ENCODE results near the gene DLG2. TPM values are rescaled to one million over a fixed set of nuclear protein-coding genes. Genes with fewer than 3 reads are reported as not detected.

DLG2 gene
- total and polyA plus RNA-seq, 9 of the 15 experiments (the other 6 are each of a cell fraction or from before 2014, with no cell fraction given) = 0.52 to 1.6 (median 0.95) TPM

- TF ChIP-seq USF2 (CRISPR knock-in tag; IDR thresholded peaks at IDR 0.05) = no peak
- TF ChIP-seq KLF6 (CRISPR knock-in tag; IDR thresholded peaks at IDR 0.05; ENCODE audit: borderline replicate concordance) = no peak
- TF ChIP-seq TGIF2 (CRISPR knock-in tag; IDR thresholded peaks at IDR 0.05) = no peak
- no peak for TF ChIP-seq CREB3L1 (IDR thresholded peaks at IDR 0.05; ENCODE audit: borderline replicate concordance, low read depth)
Observed at GRCh38 chr11:83558281-83558680, 2068.9 kb downstream of the DLG2 start (continued).

GRCh38 chr11:83557653-83558052 is 2069.5 kb downstream of the DLG2 start:
- no peaks in the 10 kb centered on the region for H4K20me1 ChIP-seq (replicated peaks; ENCODE audit: control insufficient read depth, insufficient read depth, low read length)
- ChIA-PET POLR2A (no interaction called here), CTCF (ENCODE audit: low intra/inter-chr PET ratio) (no interaction called here)
- H3K4me3 ChIP-seq = no peak overlapping the region
- H3K27me3 ChIP-seq (ENCODE audit: control insufficient read depth in 2 of 2, insufficient read depth in 2 of 2, low read length in 2 of 2) = no peaks in the 10 kb centered on the region
- intact Hi-C loops (cut with micrococcal nuclease) (no loop called here), in situ Hi-C loops (cut with MboI) (no loop called here)
- DNase-seq (ENCODE audit: extremely low read depth in 1 of 4, low spot score in 3 of 4) (no peak), FAIRE-seq (no peak), ATAC-seq (no peak)
- no peaks in the 10 kb centered on the region for H3K9me1 ChIP-seq (ENCODE audit: control insufficient read depth, insufficient read depth, low read length)
- H3K9ac ChIP-seq (ENCODE audit: insufficient read depth in 1 of 2, low read depth in 2 of 2, low read length in 2 of 2) = no peak overlapping the region
- no peak overlapping the region for H3K27ac ChIP-seq (ENCODE audit: extremely low read depth, low read depth, low read length)
- no peaks in the 10 kb centered on the region for H3K9me3 ChIP-seq (replicated peaks; ENCODE audit: control insufficient read depth, insufficient read depth, low read depth, low read length)
- no peaks in the 10 kb centered on the region for H3K36me3 ChIP-seq (ENCODE audit: control insufficient read depth, insufficient read depth, low read length)
- no peak overlapping the region for H2AFZ ChIP-seq (ENCODE audit: low read depth, low read length)
- no peak for TF ChIP-seq ELF2 (CRISPR knock-in tag; IDR thresholded peaks at IDR 0.05)
- no peak for TF ChIP-seq CBFA2T2 (conservative IDR thresholded peaks at IDR 0.05)
- TF ChIP-seq ZNF668 (CRISPR knock-in tag; IDR thresholded peaks at IDR 0.05) = no peak
- no peak for TF ChIP-seq ZNF121 (CRISPR knock-in tag; conservative IDR thresholded peaks at IDR 0.05)
- TF ChIP-seq CREBBP (IDR thresholded peaks at IDR 0.05; ENCODE audit: low read depth, low read length) = no peak
- TF ChIP-seq ZNF3 (CRISPR knock-in tag; IDR thresholded peaks at IDR 0.05) = no peak
- no peak for TF ChIP-seq HLTF (IDR thresholded peaks at IDR 0.05)
- no peaks in the 10 kb centered on the region for H3K79me2 ChIP-seq (ENCODE audit: control insufficient read depth, insufficient read depth, low read length)
- H3K4me1 ChIP-seq (replicated peaks in 1 of 2; ENCODE audit: control insufficient read depth in 2 of 2, insufficient read depth in 2 of 2, low read length in 2 of 2) = no peaks in the 10 kb centered on the region
- BruUV-seq (replicated peaks) = no TSS peak
- no peak overlapping the region for H3K4me2 ChIP-seq (ENCODE audit: insufficient read depth, low read length)
- 0% methylated on average over 2 of the region's 2 CpGs for WGBS (ENCODE audit: insufficient coverage, low coverage, missing lambda C conversion rate)

All from K562 (cell line).